Lung (tissue), 12 donors: Measurements from ENCODE around the gene SH3BP2. TPM values are rescaled to one million over a fixed set of nuclear protein-coding genes. Genes with fewer than 3 reads are reported as not detected.
A peak's percentile ranks its signal among the peaks of the same experiment; 100 is the strongest.

Experiments used
- ATAC-seq: fragments of 200-7000 bp; cut with Tn5 transposase; one replicate; pipeline ENCODE4 v1.9.1; 2020; ENCODE audit warnings: moderate number of reproducible peaks; ENCODE audit not compliant: insufficient read depth, low FRiP score
- DNase-seq, 3 donors: peaks; one replicate each; pipeline ENCODE4 v3.0.0-alpha.2; 2013 to 2017
- H3K27ac ChIP-seq, 2 donors: one replicate each; pipeline ENCODE4 v1.5.1; 2013; ENCODE audit warnings: mild to moderate bottlenecking in 2 of 2, moderate library complexity in 2 of 2, control low read depth in 1 of 2, inconsistent platforms in 1 of 2, low read depth in 1 of 2, low read length in 1 of 2
- H3K27me3 ChIP-seq, 3 donors: one replicate each; pipeline ENCODE4 v1.5.1; 2013; ENCODE audit warnings: low read length in 2 of 3; ENCODE audit not compliant: control insufficient read depth in 3 of 3, insufficient read depth in 3 of 3
- H3K36me3 ChIP-seq, 4 donors: one replicate each; pipeline ENCODE4 v1.5.1; 2013; ENCODE audit warnings: low read length in 4 of 4, mild to moderate bottlenecking in 1 of 4, moderate library complexity in 1 of 4; ENCODE audit not compliant: control insufficient read depth in 4 of 4, insufficient read depth in 4 of 4
- H3K4me1 ChIP-seq, 5 donors: one replicate each; pipeline ENCODE4 v1.5.1; 2013; ENCODE audit warnings: low read length in 5 of 5, mild to moderate bottlenecking in 2 of 5, moderate library complexity in 1 of 5; ENCODE audit not compliant: control insufficient read depth in 5 of 5, insufficient read depth in 5 of 5
- H3K4me3 ChIP-seq: one replicate; pipeline ENCODE4 v1.5.1; 2013; ENCODE audit warnings: mild to moderate bottlenecking, control low read depth, moderate library complexity
- H3K9ac ChIP-seq, 2 donors: one replicate each; pipeline ENCODE4 v1.5.1; 2013; ENCODE audit warnings: low read length in 2 of 2, control low read depth in 1 of 2; ENCODE audit not compliant: insufficient read depth in 1 of 2
- H3K9me3 ChIP-seq, 4 donors: one replicate each; pipeline ENCODE4 v1.5.1; 2013; ENCODE audit warnings: low read length in 3 of 4, mild to moderate bottlenecking in 1 of 4, moderate library complexity in 1 of 4; ENCODE audit not compliant: control insufficient read depth in 4 of 4, insufficient read depth in 3 of 4
- CTCF ChIP-seq: IDR thresholded peaks from 2 replicates; pipeline ENCODE4 v1.5.1; 2012; ENCODE audit warnings: mild to moderate bottlenecking; ENCODE audit errors: control extremely low read depth, extremely low read depth
- WGBS, 2 donors: extraction: QIAGEN DNeasy Blood & Tissue Kit; methylation state at CpG; one replicate each; pipeline ENCODE4 v1.1.7; 2013; 5-methylcytosine and 5-hydroxymethylcytosine counted together
- polyA plus RNA-seq, 2 donors: library from polyadenylated mRNA; stranded (reverse); fragments of 200-250 nt; gene quantifications; one replicate each; pipeline ENCODE4 v1.2.1, GENCODE V29; 2013
- total RNA-seq, 2 donors: library from RNA; depleted of rRNA in 1 of 2; stranded (reverse); fragments of >200 nt in 1 of 2; gene quantifications; one replicate each; pipeline ENCODE4 v1.2.1, GENCODE V29; 2014 to 2021
- donor health status: control.
- donor health status: control.
- donor health status: Bipolar disorder and iron deficiency.
- donor health status: healthy.
- donor health status: DM: yes; HTN: yes; CAD: no.

SH3BP2 gene
- total and polyA plus RNA-seq, 4 donors, result 49.9 to 117 (median 79.8) TPM

- Histone ChIP-seq H3K9me3 (no peaks in the 10 kb centered on the region), H3K4me1 (peaks cover 27 to 70% (median 38%) of the 10 kb centered on the region in 5 donors), H3K9ac (no peak overlapping the region), H3K27ac (peak overlapping the region in 1 of 2 donors; percentile 94), H3K27me3 (no peaks in the 10 kb centered on the region), H3K36me3 (peaks cover 0 to 2% (median 0%) of the 10 kb centered on the region in 4 donors), H3K4me3 (no peak overlapping the region)
- 71 to 72% methylated on average over 10 to 13 of the region's 13 CpGs for WGBS, 2 donors
- TF ChIP-seq CTCF, result no peak
- DNase-seq (no peak), ATAC-seq (no peak)
Measured at GRCh38 chr4:2804973-2805501, 12.2 kb downstream of the SH3BP2 start.

GRCh38 chr4:2805712-2806389, 13.0 kb downstream of the SH3BP2 start:
- Histone ChIP-seq H3K27ac (peak overlapping the region; percentile 12 to 94), H3K9ac (no peak overlapping the region), H3K36me3 (peaks cover 0 to 2% (median 0%) of the 10 kb centered on the region in 4 donors), H3K4me3 (no peak overlapping the region), H3K9me3 (no peaks in the 10 kb centered on the region), H3K27me3 (no peaks in the 10 kb centered on the region), H3K4me1 (peaks cover 22 to 70% (median 30%) of the 10 kb centered on the region in 5 donors)
- DNase-seq (peak in 1 of 3 donors; percentile 53), ATAC-seq (peak; percentile 53)
- no peak for TF ChIP-seq CTCF
- 34 to 35% methylated on average over 20 of the region's 20 CpGs for WGBS, 2 donors

DNA sequence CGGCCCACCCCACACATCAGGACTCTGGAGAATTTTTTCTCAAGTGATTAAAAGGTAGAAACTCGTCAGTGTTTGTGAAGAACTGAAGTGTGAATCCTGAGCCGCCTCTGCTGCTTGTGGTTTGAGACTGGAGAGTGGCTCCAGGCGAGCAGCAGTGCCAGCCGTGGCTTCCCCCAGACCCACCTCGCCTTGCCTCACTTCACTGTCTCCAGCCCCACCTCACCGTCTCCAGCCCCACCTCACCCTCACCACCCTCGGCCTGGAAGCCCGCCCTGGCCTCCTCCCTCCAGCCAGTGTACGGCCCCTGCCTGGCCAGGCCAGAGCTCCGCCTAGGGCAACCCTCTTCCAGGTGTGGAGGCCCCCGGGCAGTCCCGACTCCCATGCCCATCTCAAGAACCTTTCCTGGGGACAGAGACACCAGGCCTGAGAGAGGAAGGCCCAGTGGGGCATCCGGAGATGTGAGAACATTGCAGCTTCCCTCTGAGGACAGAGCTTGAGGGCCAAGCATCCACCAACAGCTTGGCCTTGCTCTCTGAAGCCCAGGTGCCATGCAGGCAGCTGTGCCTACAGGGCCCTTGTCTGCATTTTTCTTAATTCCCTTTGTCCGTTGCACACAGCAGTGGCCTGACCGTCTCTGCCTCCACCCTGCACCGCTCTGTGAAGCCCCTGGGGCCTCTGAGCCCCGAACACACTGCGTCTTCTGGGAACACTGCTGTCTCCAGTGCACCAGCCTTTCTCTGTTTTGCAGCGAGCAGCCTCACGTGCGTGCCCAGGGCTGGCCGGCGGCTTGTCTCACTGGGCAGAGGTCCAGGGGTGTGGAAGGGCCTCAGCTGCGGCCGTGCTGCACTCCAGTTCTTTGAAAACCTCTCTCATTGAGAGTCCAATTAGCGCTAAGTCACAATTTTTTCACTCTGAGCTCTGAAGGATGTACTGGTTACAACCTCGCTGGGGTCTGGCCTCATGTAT, 13.8 kb downstream of the SH3BP2 start:
- Histone ChIP-seq H3K27ac (peak overlapping the region; percentile 2 to 94), H3K36me3 (peaks cover 0 to 2% (median 0%) of the 10 kb centered on the region in 4 donors), H3K9ac (peak overlapping the region in 1 of 2 donors; percentile 60), H3K4me3 (no peak overlapping the region), H3K27me3 (no peaks in the 10 kb centered on the region), H3K9me3 (no peaks in the 10 kb centered on the region), H3K4me1 (peaks cover 22 to 72% (median 34%) of the 10 kb centered on the region in 5 donors)
- ATAC-seq (no peak), DNase-seq (peak; percentile 79 to 89 (median 79))
- TF ChIP-seq CTCF, result no peak
- WGBS, 2 donors, result 47 to 63% methylated on average over 28 of the region's 28 CpGs
